ENCODE measurements around the gene SLFN12L.
"Not testable (repeated sequence)": the region's sequence is repeated elsewhere in the genome, so short reads cannot be mapped to it uniquely, and the experiment has no call there.

SLFN12L gene

DNA sequence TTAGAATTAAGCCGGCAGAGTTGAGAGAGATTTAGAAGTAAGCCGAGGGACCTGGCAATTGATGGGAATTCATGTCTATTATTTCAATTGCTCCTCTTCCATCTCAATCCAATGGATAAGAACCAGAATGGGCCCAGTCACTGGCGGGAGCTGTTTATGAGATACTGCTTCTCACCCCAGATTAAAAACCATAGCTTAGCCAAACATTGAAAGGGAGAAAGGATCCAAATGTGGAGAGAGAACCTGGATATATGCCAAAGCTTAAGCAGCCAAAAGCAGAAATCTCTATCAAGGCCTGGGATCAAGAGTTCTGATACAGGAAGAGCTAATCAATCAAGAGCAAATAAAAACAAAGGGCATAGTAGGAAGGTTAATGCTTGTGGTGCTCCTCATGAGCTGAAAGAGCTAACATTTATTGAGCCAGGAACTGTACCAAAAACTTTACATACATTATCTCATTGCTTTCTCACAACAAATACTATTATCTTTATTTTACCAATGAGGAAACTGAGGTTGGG is 2.8 kb downstream of the SLFN12L start:
- TF ChIP-seq, protein P1, sequence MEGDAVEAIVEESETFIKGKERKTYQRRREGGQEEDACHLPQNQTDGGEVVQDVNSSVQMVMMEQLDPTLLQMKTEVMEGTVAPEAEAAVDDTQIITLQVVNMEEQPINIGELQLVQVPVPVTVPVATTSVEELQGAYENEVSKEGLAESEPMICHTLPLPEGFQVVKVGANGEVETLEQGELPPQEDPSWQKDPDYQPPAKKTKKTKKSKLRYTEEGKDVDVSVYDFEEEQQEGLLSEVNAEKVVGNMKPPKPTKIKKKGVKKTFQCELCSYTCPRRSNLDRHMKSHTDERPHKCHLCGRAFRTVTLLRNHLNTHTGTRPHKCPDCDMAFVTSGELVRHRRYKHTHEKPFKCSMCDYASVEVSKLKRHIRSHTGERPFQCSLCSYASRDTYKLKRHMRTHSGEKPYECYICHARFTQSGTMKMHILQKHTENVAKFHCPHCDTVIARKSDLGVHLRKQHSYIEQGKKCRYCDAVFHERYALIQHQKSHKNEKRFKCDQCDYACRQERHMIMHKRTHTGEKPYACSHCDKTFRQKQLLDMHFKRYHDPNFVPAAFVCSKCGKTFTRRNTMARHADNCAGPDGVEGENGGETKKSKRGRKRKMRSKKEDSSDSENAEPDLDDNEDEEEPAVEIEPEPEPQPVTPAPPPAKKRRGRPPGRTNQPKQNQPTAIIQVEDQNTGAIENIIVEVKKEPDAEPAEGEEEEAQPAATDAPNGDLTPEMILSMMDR (conservative IDR thresholded peaks at IDR 0.05; ENCODE audit: low read length): no peak
- DNase-seq (ENCODE audit: low read depth): no peak
- no peak overlapping the region for H3K4me3 ChIP-seq (ENCODE audit: low read length)

DNA sequence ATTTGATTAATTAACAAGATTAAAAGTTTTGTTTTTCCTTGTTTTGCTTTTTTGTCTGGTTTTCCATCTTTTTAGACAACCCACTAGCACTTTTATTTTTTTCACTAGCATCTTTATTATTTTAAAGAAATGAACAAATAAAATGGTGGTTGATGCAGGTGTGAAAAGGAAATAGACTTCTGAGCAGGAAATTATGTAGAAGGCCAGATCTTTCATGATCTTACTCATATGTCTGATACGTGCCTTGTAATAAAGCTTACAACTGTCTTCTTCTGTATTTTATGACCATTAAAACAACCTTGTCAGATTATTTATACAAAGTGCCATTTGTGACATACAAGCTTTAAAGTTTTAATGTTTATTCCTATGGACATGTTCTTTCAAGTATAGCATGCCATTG is 6.3 kb downstream of the SLFN12L start:
- no peak overlapping the region for H3K4me3 ChIP-seq (ENCODE audit: low read length)
- TF ChIP-seq, protein P1 (conservative IDR thresholded peaks at IDR 0.05; ENCODE audit: low read length): no peak
- DNase-seq (ENCODE audit: low read depth): no peak

DNA sequence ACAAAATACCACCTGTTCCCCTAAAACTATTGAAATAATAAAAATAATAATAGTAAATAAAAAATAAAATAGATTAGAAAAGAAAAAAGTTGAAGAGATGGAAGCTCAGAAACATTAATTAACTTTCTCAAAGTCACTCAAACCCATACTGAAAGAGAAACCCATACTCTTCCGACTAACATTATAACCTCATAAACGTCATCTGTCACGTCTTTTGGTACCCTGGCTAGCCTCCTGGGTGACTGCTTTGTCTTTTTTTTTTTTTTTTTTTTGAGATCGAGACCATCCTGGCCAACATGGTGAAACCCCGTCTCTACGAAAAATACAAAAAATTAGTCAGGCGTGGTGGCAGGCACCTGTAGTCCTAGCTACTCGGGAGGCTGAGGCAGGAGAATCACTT is 7.6 kb downstream of the SLFN12L start:
- no peak for DNase-seq (ENCODE audit: low read depth)
- H3K4me3 ChIP-seq (ENCODE audit: low read length): no peak overlapping the region
- TF ChIP-seq, protein P1 (conservative IDR thresholded peaks at IDR 0.05; ENCODE audit: low read length): no peak

DNA sequence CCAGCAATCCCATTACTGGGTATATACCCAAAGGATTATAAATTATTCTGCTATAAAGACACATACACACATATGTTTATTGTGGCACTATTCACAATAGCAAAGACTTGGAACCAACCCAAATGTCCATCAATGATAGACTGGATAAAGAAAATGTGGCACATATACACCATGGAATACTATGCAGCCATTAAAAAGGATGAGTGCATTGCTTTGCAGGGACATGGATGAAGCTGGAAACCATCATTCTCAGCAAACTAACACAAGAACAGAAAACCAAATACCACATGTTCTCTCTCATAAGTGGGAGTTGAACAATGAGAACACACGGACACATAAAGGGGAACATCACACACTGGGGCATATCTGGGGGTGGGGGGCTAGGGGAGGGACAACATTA is 8.2 kb downstream of the SLFN12L start:
- not testable (repeated sequence) for DNase-seq (ENCODE audit: low read depth); H3K4me3 ChIP-seq (ENCODE audit: low read length)

DNA sequence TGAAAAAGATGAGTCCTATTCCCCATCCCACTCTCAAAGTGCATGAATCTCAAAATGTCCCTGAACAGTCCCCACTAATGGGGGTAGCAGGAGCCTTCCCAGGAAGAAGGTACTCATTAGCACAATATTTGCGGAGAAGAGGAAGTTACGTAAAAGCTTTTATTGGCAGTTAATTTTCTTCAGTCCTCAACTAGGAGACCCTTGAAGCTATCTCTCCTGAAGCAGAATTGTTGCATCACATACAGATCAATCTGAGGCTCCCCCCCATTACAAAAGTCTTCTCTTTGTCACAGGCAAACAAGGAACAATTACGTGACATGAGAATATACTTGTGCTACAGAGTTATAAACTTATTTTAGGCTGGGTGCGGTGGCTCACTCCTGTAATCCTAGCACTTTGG is 14.2 kb downstream of the SLFN12L start:
- TF ChIP-seq, protein P1 (conservative IDR thresholded peaks at IDR 0.05; ENCODE audit: low read length): no peak
- H3K4me3 ChIP-seq (ENCODE audit: low read length): no peak overlapping the region
- DNase-seq (ENCODE audit: low read depth): no peak

DNA sequence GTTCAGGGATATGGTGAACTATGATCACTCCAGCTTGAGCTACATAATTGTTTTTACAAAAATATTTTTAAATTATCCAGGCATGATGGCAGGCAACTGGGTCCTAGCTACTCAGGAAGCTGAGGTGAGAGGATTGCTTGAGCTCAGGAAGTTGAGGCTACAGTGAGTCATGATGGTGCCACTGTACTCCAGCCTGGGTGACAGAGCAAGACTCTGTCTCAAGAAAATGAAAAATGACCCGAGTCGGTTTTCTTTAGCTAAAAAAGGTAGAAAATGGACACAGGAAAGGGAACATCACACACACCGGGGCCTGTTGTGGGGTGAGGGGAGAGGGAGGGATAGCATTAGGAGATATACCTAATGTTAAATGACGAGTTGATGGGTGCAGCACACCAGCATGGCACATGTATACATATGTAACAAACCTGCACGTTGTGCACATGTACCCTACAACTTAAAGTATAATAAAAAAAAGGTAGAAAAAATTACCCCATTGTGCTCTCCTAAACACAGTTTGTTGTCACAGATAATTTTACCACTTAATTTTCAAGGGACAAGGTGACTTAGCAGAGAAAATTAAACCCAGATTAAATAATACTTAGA is 15.7 kb downstream of the SLFN12L start:
- not testable (repeated sequence) for DNase-seq (ENCODE audit: low read depth); H3K4me3 ChIP-seq (ENCODE audit: low read length)

DNA sequence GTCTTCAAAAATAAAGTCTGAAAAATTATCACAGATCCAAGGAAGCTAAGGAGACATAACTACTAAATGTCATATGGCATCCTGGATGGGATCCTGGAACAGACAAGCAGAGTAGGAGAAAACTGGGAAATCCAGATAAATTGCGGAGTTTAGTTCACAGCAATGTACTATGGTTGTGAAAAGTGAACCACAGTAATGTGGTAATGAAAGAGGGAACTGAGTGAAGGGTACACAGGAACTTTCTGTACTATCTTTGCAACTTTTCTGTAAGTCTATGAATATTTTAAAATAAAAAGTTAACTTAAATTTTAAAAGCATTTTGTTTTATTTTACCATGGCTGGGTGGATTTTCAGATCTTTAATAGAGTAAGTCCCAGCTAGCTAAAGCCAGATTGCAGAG is 16.3 kb downstream of the SLFN12L start:
- no peak for DNase-seq (ENCODE audit: low read depth)
- no peak overlapping the region for H3K4me3 ChIP-seq (ENCODE audit: low read length)
- TF ChIP-seq, protein P1 (conservative IDR thresholded peaks at IDR 0.05; ENCODE audit: low read length): no peak

DNA sequence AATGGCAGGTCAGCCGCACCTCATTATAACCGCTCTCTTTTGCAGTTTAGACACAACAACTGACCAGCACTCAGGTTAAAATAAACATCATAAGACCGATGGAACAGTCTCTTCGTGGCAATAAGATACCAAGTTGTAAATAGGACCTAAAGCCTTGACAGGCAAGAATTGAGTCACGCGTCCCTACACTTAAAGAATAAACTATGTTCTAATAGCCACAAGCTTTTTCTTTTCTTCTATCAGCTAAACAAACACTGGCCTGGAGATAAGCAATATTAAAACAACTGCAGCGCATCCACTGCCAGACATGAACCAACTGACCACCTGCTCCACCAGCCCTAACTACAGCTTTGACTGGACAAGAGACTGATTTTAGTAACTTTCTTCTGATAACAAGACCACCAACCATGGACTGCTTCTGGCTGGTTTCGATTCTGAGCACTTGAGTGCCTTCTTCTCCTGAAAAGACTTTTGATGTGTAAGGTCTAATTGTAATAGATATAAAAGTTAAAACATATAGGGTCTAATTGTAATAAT is 17.5 kb downstream of the SLFN12L start:
- DNase-seq (ENCODE audit: low read depth): no peak
- H3K4me3 ChIP-seq (ENCODE audit: low read length): no peak overlapping the region
- TF ChIP-seq, protein P1 (conservative IDR thresholded peaks at IDR 0.05; ENCODE audit: low read length): no peak
